Prostate gland (tissue), 2 donors: ENCODE data around the gene ARHGAP26.

Experiments
- POLR2A ChIP-seq: fragments of 450-650 bp; IDR thresholded peaks from one replicate; pipeline ENCODE4 v1.6.1; 2016; ENCODE audit warnings: antibody characterized with exemption, mild to moderate bottlenecking
- POLR2AphosphoS5 ChIP-seq: sonication (generic); formaldehyde crosslinking; IDR thresholded peaks from one replicate; pipeline ENCODE4 v1.6.1; 2017; ENCODE audit warnings: antibody characterized with exemption
- TF ChIP-seq, protein P1 (sequence below), 4 experiments: fragments of 200-600 bp in 2 of 4; fragments of 450-650 bp in 2 of 4; sonication (generic) in 2 of 4; IDR thresholded peaks; 1 replicate in 3 of 4; 2 replicates in 1 of 4; pipeline ENCODE4 v1.5.1; 2016 to 2019; ENCODE audit warnings: antibody characterized with exemption in 4 of 4, mild to moderate bottlenecking in 2 of 4, moderate library complexity in 2 of 4

DNA sequence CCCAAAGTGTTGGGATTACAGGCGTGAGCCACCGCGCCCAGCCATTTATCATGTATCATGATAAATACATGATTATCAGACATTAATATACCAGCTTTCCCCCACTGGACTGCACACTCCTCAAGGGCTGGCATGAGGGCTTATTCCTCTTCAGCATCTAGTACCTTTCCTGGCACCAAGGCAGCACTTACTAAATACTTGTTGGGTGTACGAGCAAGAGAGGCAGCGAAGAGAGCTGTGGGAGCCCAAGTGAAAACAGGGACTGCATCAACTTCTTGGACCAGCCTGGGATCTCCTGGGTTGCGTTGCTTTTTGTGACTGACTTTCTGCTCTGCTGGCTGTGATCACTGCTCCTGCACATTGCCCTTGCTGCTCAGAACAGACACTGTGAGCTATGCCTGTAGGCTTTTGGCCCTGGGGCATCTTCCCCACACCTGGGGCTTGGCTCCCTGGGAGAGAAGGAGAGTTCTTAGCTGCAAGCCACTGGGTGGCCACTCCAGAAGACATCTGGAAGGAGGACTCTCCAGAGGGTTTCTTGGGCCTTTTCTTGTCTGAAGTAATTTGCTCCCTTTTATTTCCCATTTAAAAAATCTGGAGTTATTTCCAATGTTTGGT, 409.1 kb downstream of the ARHGAP26 start:
- TF ChIP-seq, protein P1, sequence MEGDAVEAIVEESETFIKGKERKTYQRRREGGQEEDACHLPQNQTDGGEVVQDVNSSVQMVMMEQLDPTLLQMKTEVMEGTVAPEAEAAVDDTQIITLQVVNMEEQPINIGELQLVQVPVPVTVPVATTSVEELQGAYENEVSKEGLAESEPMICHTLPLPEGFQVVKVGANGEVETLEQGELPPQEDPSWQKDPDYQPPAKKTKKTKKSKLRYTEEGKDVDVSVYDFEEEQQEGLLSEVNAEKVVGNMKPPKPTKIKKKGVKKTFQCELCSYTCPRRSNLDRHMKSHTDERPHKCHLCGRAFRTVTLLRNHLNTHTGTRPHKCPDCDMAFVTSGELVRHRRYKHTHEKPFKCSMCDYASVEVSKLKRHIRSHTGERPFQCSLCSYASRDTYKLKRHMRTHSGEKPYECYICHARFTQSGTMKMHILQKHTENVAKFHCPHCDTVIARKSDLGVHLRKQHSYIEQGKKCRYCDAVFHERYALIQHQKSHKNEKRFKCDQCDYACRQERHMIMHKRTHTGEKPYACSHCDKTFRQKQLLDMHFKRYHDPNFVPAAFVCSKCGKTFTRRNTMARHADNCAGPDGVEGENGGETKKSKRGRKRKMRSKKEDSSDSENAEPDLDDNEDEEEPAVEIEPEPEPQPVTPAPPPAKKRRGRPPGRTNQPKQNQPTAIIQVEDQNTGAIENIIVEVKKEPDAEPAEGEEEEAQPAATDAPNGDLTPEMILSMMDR (IDR thresholded peaks at IDR 0.05): no peak
- TF ChIP-seq POLR2AphosphoS5 (no peak), POLR2A (no peak)
